Ureter (tissue), 1 donor: ENCODE measurements around the gene HOXC4. TPM values are rescaled to one million over a fixed set of nuclear protein-coding genes. Genes with fewer than 3 reads are reported as not detected.
"Not testable (repeated sequence)": the region's sequence is repeated elsewhere in the genome, so short reads cannot be mapped to it uniquely, and the experiment has no call there.

Source experiments
- DNase-seq: peaks from one replicate; pipeline ENCODE4 v3.0.0-alpha.2; 2020; ENCODE audit warnings: low spot score
- total RNA-seq: library from RNA; stranded (reverse); gene quantifications from one replicate; pipeline ENCODE4 v1.2.4, GENCODE V29; 2023
- donor health status: DM: yes; HTN: yes; CAD: no.

The HOXC4 gene
- total RNA-seq, 1 donor from 2014 or later: 3.5 TPM

DNA sequence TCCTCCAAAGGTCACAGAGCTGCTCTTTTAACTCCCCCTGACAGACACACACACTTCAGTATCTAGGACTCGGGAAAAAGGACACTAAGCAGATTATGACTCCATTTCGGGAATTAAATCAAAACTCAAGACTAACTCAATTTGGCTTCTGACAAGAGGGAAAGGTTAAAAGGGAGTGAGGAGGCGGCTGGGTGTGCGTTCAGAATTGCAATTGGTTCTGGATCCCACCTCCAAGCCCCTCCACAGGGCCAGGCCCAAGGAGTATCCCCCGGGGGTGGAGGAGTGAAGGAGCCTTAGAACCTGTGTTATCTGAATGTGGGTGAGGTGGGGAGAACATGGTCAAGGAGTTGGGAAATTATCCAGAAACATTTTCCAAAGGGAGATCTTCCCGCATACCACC, 35.8 kb downstream of the HOXC4 start:
- DNase-seq: not testable (repeated sequence)

DNA sequence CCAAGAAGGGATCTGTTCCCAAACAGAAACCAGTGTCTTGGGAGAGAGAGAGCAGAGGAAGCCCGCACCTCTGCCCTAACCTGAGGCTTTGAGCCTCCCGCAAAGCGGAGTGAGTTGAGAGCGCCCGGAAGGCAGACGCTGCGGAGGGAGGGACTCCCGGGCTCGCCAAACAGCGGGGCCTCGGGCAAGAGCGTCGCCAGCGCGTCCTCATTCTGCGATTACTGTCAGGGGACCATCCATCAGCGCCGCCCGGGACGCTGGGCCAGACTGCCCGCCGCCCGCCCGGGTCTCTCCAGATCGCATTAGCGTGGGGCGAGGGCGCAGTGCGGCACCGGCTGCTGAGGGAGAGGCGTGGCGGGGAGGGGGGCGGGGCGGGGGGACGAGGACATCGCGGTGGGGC, 36.7 kb downstream of the HOXC4 start:
- DNase-seq: not testable (repeated sequence)

- not testable (repeated sequence) for DNase-seq
Observed at GRCh38 chr12:54092943-54093342, 39.3 kb downstream of the HOXC4 start.

DNA sequence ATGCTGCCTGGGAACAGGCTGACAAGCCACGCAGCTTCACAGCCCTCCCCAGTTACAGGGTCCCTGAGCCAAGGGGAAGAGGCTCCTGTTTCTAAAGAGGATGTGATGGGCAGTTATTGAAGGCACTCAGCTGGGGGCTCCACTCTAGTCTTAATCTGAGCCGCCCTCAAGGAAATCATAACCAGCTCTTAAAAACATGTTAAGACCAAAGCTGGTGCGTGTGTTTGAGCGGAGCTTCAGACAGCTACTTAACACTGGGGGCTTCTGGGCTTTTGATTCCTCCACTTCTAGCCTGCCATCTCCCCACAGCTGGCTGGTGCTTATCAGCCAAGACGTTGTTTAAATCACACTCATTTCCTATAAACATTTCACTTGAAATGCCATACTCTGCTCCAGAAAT, 42.3 kb downstream of the HOXC4 start:
- not testable (repeated sequence) for DNase-seq

GRCh38 chr12:54098644-54099043, 45.0 kb downstream of the HOXC4 start:
- DNase-seq: not testable (repeated sequence)

GRCh38 chr12:54100588-54100987, 47.0 kb downstream of the HOXC4 start:
- not testable (repeated sequence) for DNase-seq

- not testable (repeated sequence) for DNase-seq
Observed at GRCh38 chr12:54102223-54102622, 48.6 kb downstream of the HOXC4 start.

- DNase-seq: not testable (repeated sequence)
Observed at GRCh38 chr12:54103827-54104226, 50.2 kb downstream of the HOXC4 start.

Other genes starting within 250 kb of the HOXC4 start
- 0.21 TPM for gene HOXC13, start 115.0 kb upstream of the HOXC4 start, total RNA-seq
- not detected for gene HOXC12, start 98.9 kb upstream of the HOXC4 start, total RNA-seq
- 1.7 TPM for gene HOXC11, start 80.7 kb upstream of the HOXC4 start, total RNA-seq
- gene HOTAIR, start 78.9 kb upstream of the HOXC4 start, total RNA-seq: 6.6 TPM
- 8.5 TPM for gene HOXC10, start 68.7 kb upstream of the HOXC4 start, total RNA-seq
- gene HOXC9, start 53.7 kb upstream of the HOXC4 start, total RNA-seq: 1.7 TPM
- gene HOXC8, start 44.9 kb upstream of the HOXC4 start, total RNA-seq: 1.5 TPM
- 2.3 TPM for gene HOXC6, start 25.4 kb upstream of the HOXC4 start, total RNA-seq
- gene HOXC5, start 20.8 kb upstream of the HOXC4 start, total RNA-seq: 1.7 TPM
- 24.5 TPM for gene SMUG1, start 135.2 kb downstream of the HOXC4 start, total RNA-seq
- 70.2 TPM for gene CBX5, start 226.3 kb downstream of the HOXC4 start, total RNA-seq
- 1,348 TPM for gene HNRNPA1, start 226.9 kb downstream of the HOXC4 start, total RNA-seq
- gene NFE2, start 247.2 kb downstream of the HOXC4 start, total RNA-seq: 0.57 TPM